ENCODE data around the gene USP24.

The USP24 gene

DNA sequence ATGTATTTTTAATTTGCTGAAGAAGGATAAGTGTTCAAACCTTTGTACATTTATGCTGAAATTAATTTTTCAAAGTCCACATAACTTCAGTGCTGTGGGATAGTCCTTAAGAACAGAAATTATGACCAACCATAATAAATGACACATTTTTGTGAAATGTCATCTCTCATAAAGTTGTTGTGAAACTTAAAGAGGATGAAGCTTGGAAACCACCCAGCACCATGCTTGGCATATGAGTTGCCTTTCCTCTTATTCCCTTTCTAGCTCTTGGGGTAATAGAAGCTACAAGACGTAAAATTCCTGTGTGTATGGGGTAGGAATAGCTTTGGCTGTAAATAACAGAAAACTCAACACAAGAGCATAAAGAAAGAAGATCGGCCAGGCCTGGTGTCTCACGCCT is 18.9 kb upstream of the USP24 start:
- TF ChIP-seq REST (IDR thresholded peaks at IDR 0.05; ENCODE audit: low read depth) (no peak), ZBTB7A (IDR thresholded peaks at IDR 0.05; ENCODE audit: low read depth) (no peak), CEBPB (IDR thresholded peaks at IDR 0.05) (no peak), RAD21 (IDR thresholded peaks at IDR 0.05; ENCODE audit: low read depth) (no peak), TEAD4 (IDR thresholded peaks at IDR 0.05) (no peak)

DNA sequence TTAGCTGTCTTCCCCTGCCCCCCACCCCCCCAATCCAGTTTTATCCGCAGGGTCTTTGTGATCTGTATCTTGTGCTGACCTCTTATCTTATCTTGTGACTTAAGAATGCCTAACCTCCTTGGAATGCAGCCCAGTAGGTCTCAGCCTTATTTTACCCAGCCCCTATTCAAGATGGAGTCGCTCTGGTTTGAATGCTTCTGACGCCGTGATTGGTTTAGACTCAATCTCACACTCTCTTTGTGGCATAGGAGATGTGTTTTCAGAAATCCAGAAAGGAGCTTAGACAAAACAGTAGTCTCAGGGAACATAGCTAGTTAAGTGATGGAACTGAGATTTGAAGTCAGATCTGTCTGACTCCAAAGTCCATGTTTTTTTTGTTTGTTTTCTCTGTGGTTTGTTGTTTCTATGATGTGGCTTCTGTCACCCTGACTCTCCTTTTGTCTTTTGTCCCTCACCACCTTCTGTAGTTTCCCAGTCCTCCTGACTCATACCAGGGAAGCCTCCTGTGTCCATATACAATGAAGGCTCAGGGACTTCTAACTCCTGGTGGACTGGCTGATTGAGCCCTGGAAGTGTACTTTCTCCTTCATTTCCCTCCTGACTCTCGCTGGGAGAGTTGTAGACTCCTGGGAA is 18.1 kb upstream of the USP24 start:
- TF ChIP-seq MAX (IDR thresholded peaks at IDR 0.05) (no peak), CREB1 (IDR thresholded peaks at IDR 0.05; ENCODE audit: low read depth) (no peak), EP300 (IDR thresholded peaks at IDR 0.05; ENCODE audit: borderline replicate concordance) (no peak), TAF1 (IDR thresholded peaks at IDR 0.05; ENCODE audit: low read depth) (no peak), REST (IDR thresholded peaks at IDR 0.05; ENCODE audit: low read depth) (no peak), TCF12 (IDR thresholded peaks at IDR 0.05; ENCODE audit: low read depth) (no peak), FOXM1 (IDR thresholded peaks at IDR 0.05; ENCODE audit: borderline replicate concordance, low read depth) (no peak), EGR1 (IDR thresholded peaks at IDR 0.05) (no peak), CEBPB (IDR thresholded peaks at IDR 0.05) (no peak)
- TF ChIP-seq, protein P1, sequence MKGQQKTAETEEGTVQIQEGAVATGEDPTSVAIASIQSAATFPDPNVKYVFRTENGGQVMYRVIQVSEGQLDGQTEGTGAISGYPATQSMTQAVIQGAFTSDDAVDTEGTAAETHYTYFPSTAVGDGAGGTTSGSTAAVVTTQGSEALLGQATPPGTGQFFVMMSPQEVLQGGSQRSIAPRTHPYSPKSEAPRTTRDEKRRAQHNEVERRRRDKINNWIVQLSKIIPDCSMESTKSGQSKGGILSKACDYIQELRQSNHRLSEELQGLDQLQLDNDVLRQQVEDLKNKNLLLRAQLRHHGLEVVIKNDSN (IDR thresholded peaks at IDR 0.05) = no peak

GRCh38 chr1:55232448-55233144 is 17.4 kb upstream of the USP24 start:
- TF ChIP-seq RAD21 (IDR thresholded peaks at IDR 0.05; ENCODE audit: low read depth) = no peak
- no peak for TF ChIP-seq CREB1 (IDR thresholded peaks at IDR 0.05; ENCODE audit: low read depth)
- no peak for TF ChIP-seq REST (IDR thresholded peaks at IDR 0.05; ENCODE audit: low read depth)
- TF ChIP-seq CEBPB (IDR thresholded peaks at IDR 0.05) = no peak

GRCh38 chr1:55231745-55232144 is 16.6 kb upstream of the USP24 start:
- no peak for TF ChIP-seq REST (IDR thresholded peaks at IDR 0.05; ENCODE audit: low read depth)
- no peak for TF ChIP-seq EP300 (IDR thresholded peaks at IDR 0.05; ENCODE audit: borderline replicate concordance)
- no peak for TF ChIP-seq TCF12 (IDR thresholded peaks at IDR 0.05; ENCODE audit: low read depth)
- TF ChIP-seq, protein P1 (IDR thresholded peaks at IDR 0.05) = no peak
- TF ChIP-seq ZBTB7A (IDR thresholded peaks at IDR 0.05; ENCODE audit: low read depth) = no peak
- TF ChIP-seq TAF1 (IDR thresholded peaks at IDR 0.05; ENCODE audit: low read depth) = no peak
- TF ChIP-seq FOXM1 (IDR thresholded peaks at IDR 0.05; ENCODE audit: borderline replicate concordance, low read depth) = no peak
- TF ChIP-seq RAD21 (IDR thresholded peaks at IDR 0.05; ENCODE audit: low read depth) = no peak
- no peak for TF ChIP-seq CREB1 (IDR thresholded peaks at IDR 0.05; ENCODE audit: low read depth)
- TF ChIP-seq MAX (IDR thresholded peaks at IDR 0.05) = no peak
- no peak for TF ChIP-seq EGR1 (IDR thresholded peaks at IDR 0.05)
- no peak for TF ChIP-seq YY1 (IDR thresholded peaks at IDR 0.05; ENCODE audit: low read depth)
- no peak for TF ChIP-seq CEBPB (IDR thresholded peaks at IDR 0.05)
- no peak for TF ChIP-seq NFIC (IDR thresholded peaks at IDR 0.05)
- no peak for TF ChIP-seq TEAD4 (IDR thresholded peaks at IDR 0.05)

Measured in Ishikawa (cell line).